ENCODE data around the gene PRAMEF12.

DNA sequence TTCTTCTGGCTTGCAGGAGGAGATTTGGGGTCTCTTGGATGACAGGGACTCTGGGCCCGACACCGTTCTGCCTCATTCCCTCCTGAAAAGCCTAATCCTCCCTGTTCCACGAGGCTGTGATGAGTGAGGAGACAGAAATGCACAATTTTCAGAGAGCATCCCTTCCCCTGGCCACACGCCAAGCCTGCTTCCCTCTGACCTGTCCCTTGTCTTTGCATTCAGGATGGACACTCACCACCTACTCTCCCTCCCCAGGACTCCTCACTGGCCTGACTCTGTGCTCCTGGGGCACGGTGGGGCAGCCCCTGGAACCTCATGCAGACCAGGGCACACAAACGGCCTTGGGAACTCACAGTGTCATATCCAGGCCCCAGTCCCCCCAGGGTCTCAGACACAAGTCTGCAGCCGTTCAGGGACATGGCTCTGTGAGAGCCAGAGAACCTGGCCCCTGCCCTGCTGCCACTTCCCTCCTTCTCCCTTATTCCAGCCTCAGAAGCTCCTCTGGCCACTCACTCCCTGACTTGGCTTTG is 3.5 kb upstream of the PRAMEF12 start:
- TF ChIP-seq, protein P1, sequence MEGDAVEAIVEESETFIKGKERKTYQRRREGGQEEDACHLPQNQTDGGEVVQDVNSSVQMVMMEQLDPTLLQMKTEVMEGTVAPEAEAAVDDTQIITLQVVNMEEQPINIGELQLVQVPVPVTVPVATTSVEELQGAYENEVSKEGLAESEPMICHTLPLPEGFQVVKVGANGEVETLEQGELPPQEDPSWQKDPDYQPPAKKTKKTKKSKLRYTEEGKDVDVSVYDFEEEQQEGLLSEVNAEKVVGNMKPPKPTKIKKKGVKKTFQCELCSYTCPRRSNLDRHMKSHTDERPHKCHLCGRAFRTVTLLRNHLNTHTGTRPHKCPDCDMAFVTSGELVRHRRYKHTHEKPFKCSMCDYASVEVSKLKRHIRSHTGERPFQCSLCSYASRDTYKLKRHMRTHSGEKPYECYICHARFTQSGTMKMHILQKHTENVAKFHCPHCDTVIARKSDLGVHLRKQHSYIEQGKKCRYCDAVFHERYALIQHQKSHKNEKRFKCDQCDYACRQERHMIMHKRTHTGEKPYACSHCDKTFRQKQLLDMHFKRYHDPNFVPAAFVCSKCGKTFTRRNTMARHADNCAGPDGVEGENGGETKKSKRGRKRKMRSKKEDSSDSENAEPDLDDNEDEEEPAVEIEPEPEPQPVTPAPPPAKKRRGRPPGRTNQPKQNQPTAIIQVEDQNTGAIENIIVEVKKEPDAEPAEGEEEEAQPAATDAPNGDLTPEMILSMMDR (conservative IDR thresholded peaks at IDR 0.05; ENCODE audit: low read depth, low read length): no peak
- TF ChIP-seq EZH2 (IDR thresholded peaks at IDR 0.05; ENCODE audit: borderline replicate concordance, low read depth, low read length, poor library complexity, severe bottlenecking): no peak

Measured in A673 (cell line).